ENCODE measurements around the gene COL15A1. TPM values are rescaled to one million over a fixed set of nuclear protein-coding genes. Genes with fewer than 3 reads are reported as not detected.

COL15A1 gene
- total RNA-seq, 4 donors from 2014 or later: 4.0 to 7.8 (median 6.8) TPM

- TF ChIP-seq, protein P1, sequence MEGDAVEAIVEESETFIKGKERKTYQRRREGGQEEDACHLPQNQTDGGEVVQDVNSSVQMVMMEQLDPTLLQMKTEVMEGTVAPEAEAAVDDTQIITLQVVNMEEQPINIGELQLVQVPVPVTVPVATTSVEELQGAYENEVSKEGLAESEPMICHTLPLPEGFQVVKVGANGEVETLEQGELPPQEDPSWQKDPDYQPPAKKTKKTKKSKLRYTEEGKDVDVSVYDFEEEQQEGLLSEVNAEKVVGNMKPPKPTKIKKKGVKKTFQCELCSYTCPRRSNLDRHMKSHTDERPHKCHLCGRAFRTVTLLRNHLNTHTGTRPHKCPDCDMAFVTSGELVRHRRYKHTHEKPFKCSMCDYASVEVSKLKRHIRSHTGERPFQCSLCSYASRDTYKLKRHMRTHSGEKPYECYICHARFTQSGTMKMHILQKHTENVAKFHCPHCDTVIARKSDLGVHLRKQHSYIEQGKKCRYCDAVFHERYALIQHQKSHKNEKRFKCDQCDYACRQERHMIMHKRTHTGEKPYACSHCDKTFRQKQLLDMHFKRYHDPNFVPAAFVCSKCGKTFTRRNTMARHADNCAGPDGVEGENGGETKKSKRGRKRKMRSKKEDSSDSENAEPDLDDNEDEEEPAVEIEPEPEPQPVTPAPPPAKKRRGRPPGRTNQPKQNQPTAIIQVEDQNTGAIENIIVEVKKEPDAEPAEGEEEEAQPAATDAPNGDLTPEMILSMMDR (IDR thresholded peaks at IDR 0.05 in 4 of 5, conservative IDR thresholded peaks at IDR 0.05 in 1 of 5): no peak
- no peak for TF ChIP-seq POLR2A (IDR thresholded peaks at IDR 0.05)
- H3K9me3 ChIP-seq: no peaks in the 10 kb centered on the region
- H3K4me1 ChIP-seq: no peaks in the 10 kb centered on the region
- intact Hi-C loops (cut with DNase I; ENCODE audit: low total_unique reads): no loop called here
- no peaks in the 10 kb centered on the region for H3K36me3 ChIP-seq
- ATAC-seq (no peak), DNase-seq (no peak)
- no peak overlapping the region for H3K27ac ChIP-seq
- no peak overlapping the region for H3K4me3 ChIP-seq
- no peaks in the 10 kb centered on the region for H3K27me3 ChIP-seq
- in situ Hi-C loops (cut with MboI; ENCODE audit: low sequenced_read_pairs in 4 of 4): no loop called here
Measured at GRCh38 chr9:98924946-98925820, 18.5 kb upstream of the COL15A1 start.

GRCh38 chr9:98925956-98926355 lies 17.8 kb upstream of the COL15A1 start:
- Histone ChIP-seq H3K27ac (no peak overlapping the region), H3K36me3 (no peaks in the 10 kb centered on the region), H3K27me3 (no peaks in the 10 kb centered on the region), H3K4me1 (no peaks in the 10 kb centered on the region), H3K9me3 (no peaks in the 10 kb centered on the region), H3K4me3 (no peak overlapping the region)
- TF ChIP-seq POLR2A (IDR thresholded peaks at IDR 0.05): no peak
- TF ChIP-seq, protein P1 (IDR thresholded peaks at IDR 0.05 in 4 of 5, conservative IDR thresholded peaks at IDR 0.05 in 1 of 5): no peak
- ATAC-seq: no peak
- no peak for DNase-seq
- intact Hi-C loops (cut with DNase I; ENCODE audit: low total_unique reads) (no loop called here), in situ Hi-C loops (cut with MboI; ENCODE audit: low sequenced_read_pairs in 4 of 4) (no loop called here)

DNA sequence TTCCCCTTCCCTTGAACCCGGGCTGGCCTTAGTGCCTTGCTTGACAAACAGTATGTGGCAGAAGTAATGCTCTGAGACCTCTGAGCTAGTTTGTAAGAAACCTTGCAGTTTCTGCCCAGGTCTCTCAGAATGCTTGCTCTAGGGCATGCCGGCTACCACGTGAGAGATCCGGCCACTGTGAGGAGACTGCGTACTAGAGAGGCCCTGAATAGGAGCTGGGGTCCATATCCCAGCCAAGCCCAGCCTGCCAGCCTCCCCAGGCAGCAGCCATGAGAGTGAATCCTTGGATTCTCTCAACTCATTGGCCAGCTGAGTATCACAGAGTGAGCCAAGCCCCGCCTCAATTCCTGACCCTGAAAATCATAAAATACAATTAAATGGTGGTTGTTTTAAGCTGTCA lies 16.0 kb upstream of the COL15A1 start:
- in situ Hi-C loops (cut with MboI; ENCODE audit: low sequenced_read_pairs in 4 of 4): no loop called here
- Histone ChIP-seq H3K27ac (no peak overlapping the region), H3K36me3 (no peaks in the 10 kb centered on the region), H3K9me3 (no peaks in the 10 kb centered on the region), H3K4me3 (no peak overlapping the region), H3K27me3 (no peaks in the 10 kb centered on the region), H3K4me1 (no peaks in the 10 kb centered on the region)
- TF ChIP-seq POLR2A (IDR thresholded peaks at IDR 0.05): no peak
- TF ChIP-seq, protein P1 (IDR thresholded peaks at IDR 0.05 in 4 of 5, conservative IDR thresholded peaks at IDR 0.05 in 1 of 5): no peak
- ATAC-seq (no peak), DNase-seq (no peak)
- intact Hi-C loops (cut with DNase I; ENCODE audit: low total_unique reads): no loop called here

DNA sequence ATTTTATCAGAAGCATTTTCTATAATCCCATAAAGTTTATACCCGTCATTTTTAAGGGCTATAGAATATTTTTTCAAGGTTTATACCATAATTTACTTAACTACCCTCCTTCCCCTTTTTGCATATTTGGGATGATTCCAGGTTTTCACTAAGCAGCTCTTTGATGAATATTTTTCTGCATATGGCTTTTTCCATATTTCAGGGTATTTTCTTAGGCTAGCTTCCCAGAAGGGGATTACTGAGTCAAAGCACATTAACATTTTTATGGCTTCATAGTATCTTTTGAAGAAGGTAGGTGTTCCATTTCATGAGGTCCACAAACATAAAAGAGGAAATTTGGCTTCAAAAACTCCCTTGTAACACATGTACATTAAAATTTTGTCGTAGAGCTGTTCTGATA lies 14.6 kb upstream of the COL15A1 start:
- DNase-seq (no peak), ATAC-seq (no peak)
- H3K4me3 ChIP-seq: no peak overlapping the region
- intact Hi-C loops (cut with DNase I; ENCODE audit: low total_unique reads) (no loop called here), in situ Hi-C loops (cut with MboI; ENCODE audit: low sequenced_read_pairs in 4 of 4) (no loop called here)
- TF ChIP-seq, protein P1 (IDR thresholded peaks at IDR 0.05 in 4 of 5, conservative IDR thresholded peaks at IDR 0.05 in 1 of 5): no peak
- no peak for TF ChIP-seq POLR2A (IDR thresholded peaks at IDR 0.05)
- no peaks in the 10 kb centered on the region for H3K27me3 ChIP-seq
- H3K9me3 ChIP-seq: no peaks in the 10 kb centered on the region
- H3K36me3 ChIP-seq: no peaks in the 10 kb centered on the region
- H3K4me1 ChIP-seq: no peaks in the 10 kb centered on the region
- no peak overlapping the region for H3K27ac ChIP-seq

Measured in gastrocnemius medialis (tissue), 4 donors.